Activated B cell treated with CpG ODN at 0.5 μM for 24 hours (primary cell): ENCODE data around the gene GORASP1. TPM values are rescaled to one million over a fixed set of nuclear protein-coding genes. Genes with fewer than 3 reads are reported as not detected.

ENCODE experiments used
- ATAC-seq: fragments of 200-7000 bp; cut with Tn5 transposase; one replicate; pipeline ENCODE4 v1.10.0; 2021; ENCODE audit warnings: low read depth, mild to moderate bottlenecking, moderate library complexity
- CTCF ChIA-PET: fragments of 350-600 bp; sonication (Branson Sonifier 250); formaldehyde crosslinking; loops from one replicate; lab custom pipeline; 2021; ENCODE audit warnings: antibody characterized with exemption; lab: Charles Lee
- POLR2A ChIA-PET: fragments of 350-600 bp; sonication (Branson Sonifier 250); formaldehyde crosslinking; loops from one replicate; lab custom pipeline; 2021; ENCODE audit warnings: antibody characterized with exemption; lab: Charles Lee
- DNase-seq: peaks from one replicate; pipeline ENCODE4 v3.0.0; 2022
- H3K27ac Mint-ChIP-seq: one replicate; pipeline ENCODE4 v1.8.0; 2020; ENCODE audit warnings: mixed read lengths
- H3K27me3 Mint-ChIP-seq: one replicate; pipeline ENCODE4 v1.8.0; 2021; ENCODE audit warnings: mixed read lengths
- H3K36me3 Mint-ChIP-seq: one replicate; pipeline ENCODE4 v1.8.0; 2021; ENCODE audit warnings: low read depth, mixed read lengths
- H3K4me1 Mint-ChIP-seq: one replicate; pipeline ENCODE4 v1.8.0; 2021; ENCODE audit warnings: mixed read lengths
- H3K4me3 Mint-ChIP-seq: one replicate; pipeline ENCODE4 v1.8.0; 2020; ENCODE audit warnings: mild to moderate bottlenecking, mixed read lengths
- H3K9me3 Mint-ChIP-seq: one replicate; pipeline ENCODE4 v1.8.0; 2020; ENCODE audit warnings: mixed read lengths
- CTCF ChIP-seq: fragments of 200-600 bp; IDR thresholded peaks from one replicate; pipeline ENCODE4 v1.8.0; 2022; ENCODE audit warnings: antibody characterized with exemption, mild to moderate bottlenecking
- intact Hi-C: fragments of 100-400 bp; cut with micrococcal nuclease; formaldehyde crosslinking; loops from one replicate; pipeline ENCODE4 v1.15.1; 2024
- total RNA-seq: library from RNA; stranded (reverse); gene quantifications from 2 replicates; pipeline ENCODE4 v1.2.3, GENCODE V29; 2022

GORASP1 gene
- total RNA-seq, 1 donor from 2014 or later, result 47.8 TPM

- ATAC-seq, result no peak
- H3K4me1 Mint-ChIP-seq, result peaks cover 28% of the 10 kb centered on the region
- peaks cover 55% of the 10 kb centered on the region for H3K36me3 Mint-ChIP-seq
- H3K4me3 Mint-ChIP-seq, result no peak overlapping the region
- H3K27ac Mint-ChIP-seq, result no peak overlapping the region
- ChIA-PET CTCF (no interaction called here), POLR2A (interaction anchor here (1.7 kb wide), 1 partner anchor 11 kb away, joined by 3 read pairs; no protein-coding TSS in a partner anchor)
- TF ChIP-seq CTCF, result no peak
- intact Hi-C loops, result no loop called here
- no peaks in the 10 kb centered on the region for H3K9me3 Mint-ChIP-seq
- DNase-seq, result no peak
- H3K27me3 Mint-ChIP-seq, result no peaks in the 10 kb centered on the region
These were observed 23.4 kb upstream of the GORASP1 start for GRCh38 chr3:39130693-39131265.

- DNase-seq (no peak), ATAC-seq (no peak)
- Mint-ChIP-seq H3K27me3 (no peaks in the 10 kb centered on the region), H3K4me3 (no peak overlapping the region), H3K27ac (no peak overlapping the region), H3K9me3 (no peaks in the 10 kb centered on the region), H3K4me1 (peaks cover 28% of the 10 kb centered on the region), H3K36me3 (peaks cover 52% of the 10 kb centered on the region)
- no peak for TF ChIP-seq CTCF
- intact Hi-C loops, result no loop called here
- ChIA-PET POLR2A (interaction anchor here (1.1 to 1.7 kb wide), 2 partner anchors 12 to 22 kb away, joined by 3 read pairs; partner anchors contain the start of genes GORASP1 and TTC21A), CTCF (no interaction called here)
These were observed 22.6 kb upstream of the GORASP1 start for GRCh38 chr3:39130026-39130425.

GRCh38 chr3:39128951-39129350 is 21.5 kb upstream of the GORASP1 start:
- TF ChIP-seq CTCF, result no peak
- H3K4me1 Mint-ChIP-seq, result peaks cover 34% of the 10 kb centered on the region
- H3K4me3 Mint-ChIP-seq, result no peak overlapping the region
- no peak overlapping the region for H3K27ac Mint-ChIP-seq
- peaks cover 47% of the 10 kb centered on the region for H3K36me3 Mint-ChIP-seq
- POLR2A ChIA-PET, result interaction anchor here (2.3 to 3.6 kb wide), 2 partner anchors 19 to 20 kb away, joined by 9 to 42 read pairs; no protein-coding TSS in a partner anchor
- no peak for DNase-seq
- CTCF ChIA-PET, result interaction anchor here (4.2 kb wide), 1 partner anchor 159 kb away, joined by 37 read pairs; no protein-coding TSS in a partner anchor
- no peaks in the 10 kb centered on the region for H3K27me3 Mint-ChIP-seq
- intact Hi-C loops, result no loop called here
- no peak for ATAC-seq
- no peaks in the 10 kb centered on the region for H3K9me3 Mint-ChIP-seq

- Mint-ChIP-seq H3K4me1 (peaks cover 45% of the 10 kb centered on the region), H3K27me3 (no peaks in the 10 kb centered on the region)
These were observed 20.5 kb upstream of the GORASP1 start for GRCh38 chr3:39127908-39128304.

More at GRCh38 chr3:39127908-39128304, 20.5 kb upstream of the GORASP1 start:
- CTCF ChIA-PET, result interaction anchor here (0.9 to 4.2 kb wide), 4 partner anchors 62 to 163 kb away, joined by 3 to 37 read pairs (median 15); no protein-coding TSS in a partner anchor
- intact Hi-C loops, result no loop called here
- H3K4me3 Mint-ChIP-seq, result peak overlapping the region; percentile 21
- no peak for TF ChIP-seq CTCF
- peaks cover 37% of the 10 kb centered on the region for H3K36me3 Mint-ChIP-seq
- ATAC-seq, result peak; percentile 38
- no peaks in the 10 kb centered on the region for H3K9me3 Mint-ChIP-seq
- no peak for DNase-seq
- POLR2A ChIA-PET, result interaction anchor here (1.0 to 3.6 kb wide), 6 partner anchors 19 to 256 kb away, joined by 3 to 42 read pairs (median 6); no protein-coding TSS in a partner anchor
- peak overlapping the region; percentile 59 for H3K27ac Mint-ChIP-seq
